ENCODE measurements around the gene ACMSD.

DNA sequence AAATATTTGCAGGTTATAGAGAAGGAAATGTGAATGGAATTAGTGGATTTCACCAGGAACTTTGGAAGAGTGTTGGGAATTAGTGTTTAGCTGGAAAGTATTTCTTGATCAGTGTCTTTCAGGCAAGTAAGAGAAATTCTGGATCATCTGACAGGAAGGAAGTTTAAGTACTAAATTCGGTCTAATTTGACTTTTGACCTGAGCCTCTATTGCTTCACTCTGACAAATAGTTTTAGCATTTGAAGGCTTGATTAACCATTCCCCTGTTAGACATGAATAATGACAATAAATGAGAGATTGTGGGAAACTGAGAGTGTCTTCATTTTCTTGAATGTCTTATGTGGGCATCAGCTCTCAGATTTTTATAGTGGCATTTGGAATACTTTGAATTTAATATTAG, 96.2 kb downstream of the ACMSD start:
- TF ChIP-seq, protein P1, sequence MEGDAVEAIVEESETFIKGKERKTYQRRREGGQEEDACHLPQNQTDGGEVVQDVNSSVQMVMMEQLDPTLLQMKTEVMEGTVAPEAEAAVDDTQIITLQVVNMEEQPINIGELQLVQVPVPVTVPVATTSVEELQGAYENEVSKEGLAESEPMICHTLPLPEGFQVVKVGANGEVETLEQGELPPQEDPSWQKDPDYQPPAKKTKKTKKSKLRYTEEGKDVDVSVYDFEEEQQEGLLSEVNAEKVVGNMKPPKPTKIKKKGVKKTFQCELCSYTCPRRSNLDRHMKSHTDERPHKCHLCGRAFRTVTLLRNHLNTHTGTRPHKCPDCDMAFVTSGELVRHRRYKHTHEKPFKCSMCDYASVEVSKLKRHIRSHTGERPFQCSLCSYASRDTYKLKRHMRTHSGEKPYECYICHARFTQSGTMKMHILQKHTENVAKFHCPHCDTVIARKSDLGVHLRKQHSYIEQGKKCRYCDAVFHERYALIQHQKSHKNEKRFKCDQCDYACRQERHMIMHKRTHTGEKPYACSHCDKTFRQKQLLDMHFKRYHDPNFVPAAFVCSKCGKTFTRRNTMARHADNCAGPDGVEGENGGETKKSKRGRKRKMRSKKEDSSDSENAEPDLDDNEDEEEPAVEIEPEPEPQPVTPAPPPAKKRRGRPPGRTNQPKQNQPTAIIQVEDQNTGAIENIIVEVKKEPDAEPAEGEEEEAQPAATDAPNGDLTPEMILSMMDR (conservative IDR thresholded peaks at IDR 0.05 in 1 of 2, IDR thresholded peaks at IDR 0.05 in 1 of 2; ENCODE audit: low read depth in 1 of 2, low read length in 2 of 2), result no peak
- TF ChIP-seq EZH2 (IDR thresholded peaks at IDR 0.05; ENCODE audit: low read length, missing control alignments), result no peak

Data from fibroblast of lung (primary cell).